Stimulated activated CD4-positive, alpha-beta T cell treated with anti-CD3 and anti-CD28 coated beads, TNF-alpha, amount 100 ng/mL, for 1 hour (primary cell): Measurements from ENCODE around the gene LYSMD4.
"Not testable (repeated sequence)": the region's sequence is repeated elsewhere in the genome, so short reads cannot be mapped to it uniquely, and the experiment has no call there.

Experiments
- DNase-seq, 3 donors: peaks; one replicate each; pipeline ENCODE4 v3.0.0-alpha.2; 2020; ENCODE audit warnings: low read depth in 3 of 3, low spot score in 1 of 3

LYSMD4 gene

DNA sequence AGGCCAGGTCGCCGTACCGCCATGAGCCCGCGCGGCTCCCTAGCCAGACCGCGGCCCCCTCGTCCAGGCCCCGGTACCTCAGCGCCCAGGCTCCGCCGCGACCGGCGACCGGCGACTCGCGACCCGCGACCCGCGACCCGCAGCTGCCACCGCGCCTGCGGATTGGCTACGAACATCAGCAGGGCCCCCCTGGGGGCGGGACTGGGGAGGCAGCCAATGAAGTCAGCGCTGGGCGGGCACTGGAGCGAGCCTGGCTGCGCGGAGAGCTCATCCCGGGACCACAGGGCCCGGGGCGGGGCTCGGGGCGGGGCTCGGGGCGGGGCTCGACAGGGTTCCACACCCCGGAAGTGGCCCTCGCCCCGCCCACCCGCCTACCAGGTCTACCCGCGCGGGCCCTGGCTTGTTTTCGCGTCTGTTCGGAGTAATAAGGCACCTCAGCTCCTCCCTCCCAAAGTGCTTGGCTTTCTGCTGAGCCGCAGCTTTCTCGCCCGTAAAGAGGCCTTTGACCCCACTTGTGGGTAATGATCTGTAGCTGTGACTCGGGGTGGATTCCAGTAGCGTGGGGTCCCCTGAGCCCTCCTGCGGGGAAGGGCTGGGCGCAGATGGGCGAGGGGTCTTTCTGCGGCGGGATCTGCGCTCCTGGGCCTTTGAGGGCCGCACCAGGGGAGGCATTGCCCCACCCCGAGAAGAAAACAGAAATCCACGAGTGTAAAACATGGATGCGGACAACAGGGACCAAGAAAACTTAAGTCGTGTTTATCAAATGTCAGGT is at the start of gene LYSMD4:
LYSMD4 (minus strand) TSS at position 170 of the 772 bp plus-strand sequence. CDS start 1,438 bp downstream, outside the sequence.
- peak; percentile 97 to 99 (median 98) for DNase-seq

- DNase-seq: not testable (repeated sequence)
These were observed 48.8 kb upstream of the LYSMD4 start for GRCh38 chr15:99782029-99782428.

DNA sequence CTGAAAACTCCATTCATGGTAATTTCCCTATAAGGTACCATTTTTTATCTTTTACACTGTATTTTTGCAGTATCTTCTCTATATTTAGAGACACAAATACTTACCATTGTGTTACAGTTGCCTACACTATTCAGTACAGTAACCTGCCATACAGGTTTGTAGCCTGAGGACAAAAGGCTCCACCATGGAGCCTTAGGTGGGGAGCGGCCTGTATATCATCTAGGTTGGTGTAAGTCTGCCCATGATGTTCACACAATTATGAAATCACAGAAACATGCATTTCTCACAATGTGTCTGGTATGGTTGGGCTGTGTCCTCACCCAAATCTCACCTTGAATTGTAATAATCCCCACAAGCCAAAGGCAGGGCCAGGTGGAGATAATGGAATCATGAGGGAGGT is 43.9 kb upstream of the LYSMD4 start:
- DNase-seq: no peak

DNA sequence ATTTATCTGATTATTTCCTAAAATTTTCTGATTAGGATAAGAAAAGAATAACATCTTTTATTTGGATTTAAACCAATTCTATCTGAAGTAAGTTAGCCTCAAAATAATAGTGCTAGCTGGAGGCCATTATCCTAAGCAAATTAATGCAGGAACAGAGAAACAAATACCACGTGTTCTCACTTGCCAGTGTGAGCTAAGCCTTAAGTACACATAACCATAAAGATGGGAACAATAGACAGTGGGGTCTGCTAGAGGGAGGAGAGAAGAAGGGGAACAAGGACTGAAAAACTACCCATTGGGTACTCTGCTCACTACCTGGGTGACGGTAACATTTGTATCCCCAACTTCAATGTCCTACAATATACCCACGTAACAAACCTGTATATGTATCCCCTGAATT is 31.3 kb upstream of the LYSMD4 start:
- no peak for DNase-seq

- no peak for DNase-seq
These were observed 30.6 kb upstream of the LYSMD4 start for GRCh38 chr15:99763827-99764226.

GRCh38 chr15:99762288-99762687 is 29.1 kb upstream of the LYSMD4 start:
- no peak for DNase-seq

GRCh38 chr15:99755692-99756409 is 22.6 kb upstream of the LYSMD4 start:
- no peak for DNase-seq

DNA sequence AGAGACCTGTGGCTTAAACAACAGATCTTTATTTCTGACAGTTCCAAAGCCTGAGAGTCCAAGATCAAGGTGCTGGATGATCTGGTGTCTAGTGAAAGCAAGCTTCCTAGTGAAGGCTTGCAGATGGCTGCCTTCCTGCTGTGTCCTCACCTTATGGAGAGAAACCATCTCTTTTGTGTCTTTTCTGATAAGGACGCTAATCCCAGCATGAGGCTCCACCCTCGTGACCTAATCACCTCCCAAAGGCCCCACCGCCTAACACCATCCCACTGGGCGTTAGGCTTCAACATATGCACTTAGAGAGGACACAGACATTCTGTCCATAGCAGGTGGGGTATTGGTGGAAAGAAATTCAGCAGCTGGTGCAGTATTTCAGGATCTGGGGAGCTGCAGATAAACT is 19.8 kb upstream of the LYSMD4 start:
- DNase-seq: no peak

DNA sequence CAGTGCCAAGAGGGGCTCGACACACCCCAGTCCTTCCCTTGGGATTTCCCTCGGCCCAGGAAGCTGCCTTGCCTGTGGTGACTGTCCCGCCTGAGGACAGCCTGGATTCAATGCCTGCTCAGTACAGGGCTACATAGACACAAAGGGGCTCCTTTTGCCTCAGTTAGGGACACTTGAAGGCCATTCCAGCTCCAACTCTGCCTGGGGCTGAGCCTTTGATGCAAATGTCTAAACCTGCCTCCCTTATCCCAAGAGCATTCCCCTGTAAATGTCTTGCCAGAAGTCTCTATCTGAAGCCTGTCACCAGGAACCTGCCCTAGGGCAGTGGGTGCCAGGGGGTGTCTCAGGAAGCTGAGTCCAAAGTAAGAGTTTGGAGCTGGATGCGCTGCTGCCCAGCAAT is 19.3 kb upstream of the LYSMD4 start:
- DNase-seq: no peak

GRCh38 chr15:99750326-99750725 is 17.1 kb upstream of the LYSMD4 start:
- not testable (repeated sequence) for DNase-seq

- DNase-seq: no peak
These were observed 16.1 kb upstream of the LYSMD4 start for GRCh38 chr15:99749386-99749785.

GRCh38 chr15:99745370-99746086 is 12.3 kb upstream of the LYSMD4 start:
- no peak for DNase-seq

DNA sequence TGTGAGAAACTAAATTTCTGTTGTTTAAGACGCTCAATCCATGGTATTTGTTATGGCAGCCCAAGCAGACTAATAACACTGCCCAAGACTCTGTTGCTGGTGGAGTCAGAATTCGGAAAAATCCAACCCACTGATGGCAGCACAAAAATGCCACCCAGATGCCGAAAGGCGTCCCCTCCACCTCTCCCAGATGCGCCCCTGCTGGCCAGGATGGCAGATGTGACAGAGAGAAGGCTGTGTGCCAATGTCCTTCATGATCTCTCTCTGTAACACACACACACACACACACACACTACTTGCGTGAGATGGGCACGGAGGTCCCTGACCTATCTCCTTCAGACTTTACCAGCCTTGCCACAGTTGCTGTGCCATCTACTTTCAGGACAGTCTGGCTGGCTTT is 10.9 kb upstream of the LYSMD4 start:
- DNase-seq: no peak

DNA sequence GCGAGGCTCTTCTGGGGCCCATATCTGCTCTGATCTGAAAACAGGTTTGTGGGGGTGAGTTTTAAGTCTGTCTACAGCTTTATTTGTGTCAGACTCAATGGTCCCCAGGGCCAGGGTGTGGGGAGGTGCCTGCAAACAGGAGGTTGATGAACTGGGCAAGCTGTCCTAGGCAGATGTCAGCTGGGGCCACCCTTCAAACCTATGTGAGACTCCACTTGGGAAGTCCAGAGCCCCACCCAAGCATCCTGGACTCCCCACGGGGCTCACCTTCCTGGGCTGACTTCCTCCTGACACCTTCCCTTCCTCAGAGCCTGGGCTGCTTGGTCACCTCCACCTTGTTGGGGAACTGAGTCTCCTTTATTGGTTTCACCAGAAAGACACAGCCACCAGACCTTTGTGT is 8.6 kb upstream of the LYSMD4 start:
- no peak for DNase-seq

DNA sequence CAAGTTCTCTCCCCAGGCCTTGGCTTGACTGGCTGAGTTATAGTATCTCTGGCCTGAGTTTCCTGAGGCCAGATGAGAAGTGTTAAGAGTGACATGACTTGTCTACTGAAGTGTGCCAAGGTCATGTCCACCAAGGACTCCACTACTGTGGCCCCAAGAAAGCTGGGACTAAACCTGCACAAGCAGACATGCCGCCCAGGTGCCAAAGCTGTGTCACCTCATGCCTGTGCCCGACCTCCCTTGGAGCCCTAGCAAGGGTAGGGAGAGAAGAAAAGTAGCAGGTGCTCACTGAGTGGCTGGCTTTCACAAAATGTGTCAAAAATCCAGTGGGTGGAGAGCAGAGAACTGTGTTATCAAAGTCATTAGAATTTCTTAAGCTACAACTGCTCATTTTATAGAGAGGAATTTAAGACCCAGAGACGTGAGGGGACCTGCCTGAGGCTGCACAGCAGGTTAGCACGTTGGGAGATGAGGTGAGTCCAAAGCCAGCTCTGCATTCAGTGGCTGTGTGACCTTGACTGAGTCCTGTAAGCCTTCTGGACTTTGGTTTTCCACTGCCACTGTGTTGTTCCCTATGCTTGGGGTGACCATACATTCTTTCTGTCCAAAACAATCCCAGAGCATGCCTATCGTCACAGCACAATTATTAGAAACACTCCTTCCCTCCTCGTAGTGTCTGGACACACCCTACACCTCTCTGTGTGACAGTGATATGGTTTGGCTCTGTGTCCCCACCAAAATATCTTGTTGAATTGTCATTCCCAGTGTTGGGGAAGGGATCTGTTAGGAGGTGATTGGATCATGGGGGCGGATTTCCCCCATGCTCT is 5.0 kb upstream of the LYSMD4 start:
- DNase-seq: no peak

GRCh38 chr15:99736702-99737101 is 3.5 kb upstream of the LYSMD4 start:
- no peak for DNase-seq

- no peak for DNase-seq
These were observed 2.6 kb upstream of the LYSMD4 start for GRCh38 chr15:99735868-99736267.

DNA sequence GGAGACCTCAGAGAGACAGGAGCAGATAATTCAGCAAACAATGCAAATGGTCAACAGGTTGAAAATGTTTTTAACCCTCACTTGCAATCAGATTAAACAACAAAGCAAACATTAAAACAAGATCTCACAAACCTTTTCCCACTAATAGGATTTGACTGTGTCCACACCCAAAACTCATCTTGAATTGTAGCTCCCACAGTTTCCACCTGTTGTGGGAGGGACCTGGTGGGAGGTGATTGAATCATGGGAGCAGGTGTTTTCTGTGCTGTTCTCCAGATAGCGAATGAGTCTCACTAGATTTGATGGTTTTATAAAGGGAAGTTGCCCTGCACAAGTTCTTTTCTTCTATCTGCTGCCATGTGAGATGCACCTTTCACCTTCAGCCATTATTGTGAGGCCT is 1.3 kb upstream of the LYSMD4 start:
- no peak for DNase-seq

DNA sequence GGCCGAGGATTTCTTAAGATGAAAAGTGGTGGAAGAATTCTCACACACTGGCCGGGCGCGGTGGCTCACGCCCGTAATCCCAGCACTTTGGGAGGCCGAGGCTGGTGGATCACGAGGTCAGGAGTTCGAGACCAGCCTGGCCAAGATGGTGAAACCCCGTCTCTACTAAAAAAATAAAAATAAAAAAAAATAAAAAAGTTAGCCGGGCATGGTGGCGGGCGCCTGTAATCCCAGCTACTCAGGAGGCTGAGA is 729 bp upstream of the LYSMD4 start:
- DNase-seq: not testable (repeated sequence)

- DNase-seq: peak in 1 of 3 donors; percentile 7
These were observed 428 bp downstream of the LYSMD4 start for GRCh38 chr15:99732751-99733267.

DNA sequence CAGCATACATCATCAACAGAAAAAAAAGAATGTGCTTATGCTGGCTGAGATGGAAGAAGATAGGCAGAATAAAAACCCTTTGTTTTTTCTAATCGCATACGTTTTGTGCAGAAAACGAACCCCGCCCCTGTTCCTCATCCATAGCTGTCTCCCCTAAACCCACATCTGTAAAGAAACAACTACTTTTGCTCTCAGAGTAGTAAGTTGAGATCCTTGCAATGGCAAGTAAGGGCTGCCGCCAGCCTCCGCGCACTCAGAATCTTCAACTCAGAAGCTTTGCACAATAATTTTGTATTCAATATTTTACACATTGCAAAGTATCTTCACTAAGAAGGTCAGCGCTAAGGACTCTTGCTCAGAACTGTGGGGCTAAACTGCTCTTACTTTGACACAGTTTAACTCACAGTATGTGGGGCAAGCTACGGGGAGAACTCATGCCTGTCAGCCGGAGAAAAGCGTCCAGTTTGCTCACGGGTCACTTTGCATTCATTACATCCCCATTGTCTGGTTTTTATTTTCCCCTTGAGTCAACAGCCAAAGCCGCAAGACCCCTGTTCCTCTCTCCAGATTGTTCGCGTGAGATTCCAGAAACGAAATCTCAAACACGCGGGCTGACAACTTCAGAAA is 1.0 kb downstream of the LYSMD4 start:
- DNase-seq: no peak
